H1 (cell line): Measurements from ENCODE around the gene KRAS. TPM values are rescaled to one million over a fixed set of nuclear protein-coding genes. Genes with fewer than 3 reads are reported as not detected.

Experiments used
- BACH1 ChIP-seq: IDR thresholded peaks from 2 replicates; pipeline ENCODE4 v1.6.1; 2012; ENCODE audit warnings: low read length, improper control_type of control experiment
- SAP30 ChIP-seq: fragments of 300-600 bp; sonication (generic); IDR thresholded peaks from 2 replicates; pipeline ENCODE4 v1.7.1; 2012; ENCODE audit warnings: low read length, moderate library complexity, mild to moderate bottlenecking, inconsistent platforms; ENCODE audit not compliant: insufficient read depth, insufficient replicate concordance
- polyA plus RNA-seq, 7 experiments: library from polyadenylated mRNA; depleted of rRNA in 3 of 7; stranded (reverse) in 5 of 7; unstranded in 2 of 7; fragments of >200 nt in 5 of 7; fragments of 200-250 nt in 2 of 7; gene quantifications; 1 replicate in 5 of 7; 2 replicates in 1 of 7; 4 replicates in 1 of 7; pipeline versions ENCODE4 v1.2.1 to v1.2.3, GENCODE V29; 2011 to 2013; ENCODE audit warnings: missing spikeins in 2 of 7, mixed read lengths in 2 of 7
- total RNA-seq: library from RNA; stranded (reverse); fragmentation: NEBNext Ultra II Directional; extraction: Animal tissue kit (Norgen Biotek cat#: 25700); gene quantifications from 2 replicates; pipeline ENCODE4 v1.2.1, GENCODE V29; 2021
- TF ChIP-seq, protein P1 (sequence below): IDR thresholded peaks from 2 replicates; pipeline ENCODE4 v1.6.1; 2011; ENCODE audit warnings: low read depth, mild to moderate bottlenecking, low read length; ENCODE audit not compliant: insufficient read depth

Gene KRAS
- total and polyA plus RNA-seq, 2 of the 8 experiments (the other 6 are each of a cell fraction or from before 2014, with no cell fraction given) = 24.8 to 64.6 TPM

DNA sequence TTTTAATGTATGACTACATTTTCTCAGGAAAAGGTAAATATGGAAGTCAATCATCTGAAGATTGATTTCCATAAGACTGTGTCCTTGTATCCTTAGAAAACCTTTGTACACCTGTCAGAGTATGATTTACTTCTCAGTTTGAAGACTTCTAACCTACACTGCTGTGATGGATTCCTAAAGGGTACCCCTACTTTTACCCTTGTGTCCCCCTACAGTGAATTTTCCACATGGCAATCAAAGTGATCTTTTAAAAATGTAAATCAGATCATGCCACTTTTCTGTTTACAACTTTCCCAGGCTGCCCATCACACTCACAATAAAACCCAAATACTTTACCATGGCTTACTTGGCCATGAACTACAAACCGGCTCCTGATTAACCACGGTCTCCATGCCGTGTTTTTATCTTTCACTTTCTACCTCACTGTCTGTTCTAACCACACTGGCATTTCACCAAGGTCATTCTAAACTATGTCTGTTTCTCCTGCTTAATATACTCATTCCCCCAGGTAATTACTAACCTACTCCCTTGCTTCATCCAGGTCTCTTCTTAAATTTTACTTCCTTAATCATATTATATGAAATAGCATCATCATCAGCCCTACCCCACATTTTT lies 63.8 kb downstream of the KRAS start (continued):
- TF ChIP-seq, protein P1, sequence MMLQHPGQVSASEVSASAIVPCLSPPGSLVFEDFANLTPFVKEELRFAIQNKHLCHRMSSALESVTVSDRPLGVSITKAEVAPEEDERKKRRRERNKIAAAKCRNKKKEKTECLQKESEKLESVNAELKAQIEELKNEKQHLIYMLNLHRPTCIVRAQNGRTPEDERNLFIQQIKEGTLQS = no peak
- TF ChIP-seq SAP30 = no peak
- TF ChIP-seq BACH1 = no peak
- TF ChIP-seq, all 59 proteins: peak for 0
